ENCODE data around the gene TSPYL2. TPM values are rescaled to one million over a fixed set of nuclear protein-coding genes. Genes with fewer than 3 reads are reported as not detected.

Gene TSPYL2
- total and polyA plus RNA-seq, 5 experiments from 2014 or later: 12.7 to 174 (median 32.2) TPM

DNA sequence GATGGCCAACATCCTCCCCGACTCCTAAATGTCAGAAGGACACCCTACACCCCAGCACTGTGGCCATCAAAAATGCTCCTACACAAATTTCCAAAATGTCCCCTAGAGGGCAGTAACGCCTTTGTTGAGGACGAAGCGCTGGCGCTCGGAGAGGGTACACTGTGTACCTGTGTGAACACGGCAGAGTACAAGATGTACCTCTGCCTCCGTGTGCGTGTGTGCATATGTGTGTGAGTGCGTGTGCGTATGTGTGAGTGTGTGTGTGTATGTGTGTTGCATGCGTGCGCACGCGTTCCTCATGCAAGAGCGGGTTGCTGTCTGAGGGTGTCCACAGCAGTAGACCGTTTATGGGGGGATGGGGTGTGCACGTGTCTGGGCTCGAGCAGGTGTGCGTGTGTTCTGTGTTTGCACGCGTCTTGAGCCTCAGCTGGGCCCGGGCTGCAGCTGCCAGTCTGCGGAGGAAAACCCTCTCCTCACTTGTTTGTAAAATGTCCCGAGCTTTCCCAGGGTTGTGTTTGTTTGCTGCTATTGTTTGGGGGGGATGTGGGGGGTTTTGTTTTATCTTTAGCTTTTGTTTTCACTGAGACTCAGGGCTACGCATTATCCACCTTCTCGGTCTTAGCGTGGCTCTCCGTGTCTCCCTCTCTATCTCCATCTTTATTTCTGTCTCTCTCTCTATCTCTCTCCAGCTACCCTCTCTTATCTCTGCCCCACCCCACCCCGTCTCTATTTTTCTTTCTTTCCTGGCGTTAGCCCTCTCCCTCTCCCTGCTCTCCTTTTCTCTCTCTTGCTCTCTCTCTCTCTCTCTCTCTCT is 10.4 kb upstream of the TSPYL2 start:
- peak; percentile 35 to 86 (median 73) for DNase-seq

DNA sequence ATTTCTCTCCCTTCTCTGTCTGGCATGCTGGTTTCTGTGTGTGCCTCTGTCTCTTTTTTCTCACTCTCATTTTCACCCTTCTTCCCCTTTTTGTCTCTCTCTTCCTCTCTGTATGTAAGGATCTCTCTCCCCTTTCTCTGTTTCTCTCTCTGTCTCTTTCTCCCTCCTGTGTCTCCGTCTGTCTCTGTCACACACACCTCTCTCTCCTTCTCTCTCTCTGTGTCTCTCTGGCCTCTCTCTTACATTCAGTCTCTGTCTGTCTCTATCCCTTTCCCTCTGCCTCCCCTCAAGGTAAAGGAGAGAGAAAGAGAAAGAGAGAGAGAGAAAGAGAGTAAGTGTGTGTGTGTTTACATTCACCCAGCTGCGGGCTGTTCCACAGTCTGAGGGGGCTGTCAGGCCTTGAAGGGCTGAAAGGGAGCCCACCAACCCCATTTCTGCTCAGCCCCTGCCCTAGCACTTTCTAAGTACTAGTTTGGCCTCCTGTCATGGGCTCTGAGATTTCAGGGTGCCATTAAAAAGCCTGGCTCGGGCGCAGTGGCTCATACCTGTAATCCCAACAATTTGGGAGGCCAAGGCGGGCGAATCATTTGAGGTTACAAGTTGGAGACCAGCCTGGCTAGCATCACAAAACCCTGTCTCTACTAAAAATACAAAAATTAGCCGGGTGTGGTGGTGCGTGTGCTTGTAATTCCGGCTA is 9.6 kb upstream of the TSPYL2 start:
- Mint-ChIP-seq H3K4me1 (peaks cover 6 to 21% (median 14%) of the 10 kb centered on the region in 4 donors), H3K27me3 (no peaks in the 10 kb centered on the region), H3K9me3 (no peaks in the 10 kb centered on the region), H3K27ac (peak overlapping the region; percentile 80 to 98 (median 94)), H3K36me3 (no peaks in the 10 kb centered on the region), H3K4me3 (peak overlapping the region; percentile 85 to 94 (median 88))
- POLR2A ChIA-PET: interaction anchor here (0.6 to 3.6 kb wide), 6 partner anchors 10 to 153 kb away, joined by 3 to 49 read pairs (median 4); partner anchors contain the start of gene TSPYL2
- DNase-seq: no peak
- peak in 1 of 2 donors; percentile 5 for ATAC-seq

More for the DNA sequence above, 10.4 kb upstream of the TSPYL2 start:
- Mint-ChIP-seq H3K4me3 (peak overlapping the region; percentile 85 to 94 (median 88)), H3K27me3 (no peaks in the 10 kb centered on the region), H3K9me3 (no peaks in the 10 kb centered on the region), H3K27ac (peak overlapping the region; percentile 80 to 98 (median 94)), H3K36me3 (no peaks in the 10 kb centered on the region), H3K4me1 (peaks cover 6 to 21% (median 14%) of the 10 kb centered on the region in 4 donors)
- POLR2A ChIA-PET: interaction anchor here (0.6 to 3.6 kb wide), 6 partner anchors 11 to 350 kb away, joined by 3 to 49 read pairs (median 4); partner anchors contain the start of gene TSPYL2
- ATAC-seq: peak; percentile 87 to 91

DNA sequence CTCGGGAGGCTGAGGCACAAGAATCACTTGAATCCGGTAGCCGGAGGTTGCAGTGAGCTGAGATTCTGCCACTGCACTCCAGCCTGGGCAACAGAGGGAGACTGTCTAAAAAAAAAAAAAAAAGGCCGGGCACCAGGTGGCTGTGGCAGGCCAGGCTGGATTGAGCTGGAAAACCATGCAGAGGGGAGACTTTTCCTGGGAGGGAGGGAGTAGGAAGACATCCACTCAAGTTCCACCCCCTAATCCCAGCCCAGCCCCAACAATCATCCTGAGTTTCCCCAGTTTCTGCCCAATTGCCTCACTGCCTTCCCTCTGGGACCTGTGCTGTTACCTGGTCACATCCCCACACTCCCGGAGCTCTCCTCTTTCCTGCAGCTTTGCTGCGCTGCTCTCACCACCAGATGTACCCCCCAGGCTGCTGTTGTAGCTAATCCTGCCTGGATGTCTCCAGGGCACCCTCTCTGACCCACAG is 9.0 kb upstream of the TSPYL2 start:
- H3K27me3 Mint-ChIP-seq: no peaks in the 10 kb centered on the region
- H3K4me1 Mint-ChIP-seq: peaks cover 6 to 21% (median 14%) of the 10 kb centered on the region in 4 donors
- no peak for DNase-seq
- POLR2A ChIA-PET: interaction anchor here (0.6 to 3.6 kb wide), 3 partner anchors 10 to 19 kb away, joined by 4 to 49 read pairs (median 5); partner anchors contain the start of gene TSPYL2
- no peaks in the 10 kb centered on the region for H3K9me3 Mint-ChIP-seq
- H3K27ac Mint-ChIP-seq: peak overlapping the region; percentile 33 to 93 (median 80)
- peak overlapping the region in 7 of 10 donors; percentile 41 to 69 (median 58) for H3K4me3 Mint-ChIP-seq
- ATAC-seq: no peak
- no peaks in the 10 kb centered on the region for H3K36me3 Mint-ChIP-seq

GRCh38 chrX:53075011-53075410 is 7.2 kb upstream of the TSPYL2 start:
- Mint-ChIP-seq H3K4me1 (peaks cover 6 to 21% (median 16%) of the 10 kb centered on the region in 4 donors), H3K27me3 (no peaks in the 10 kb centered on the region), H3K27ac (peak overlapping the region in 2 of 10 donors; percentile 4 to 32), H3K36me3 (no peaks in the 10 kb centered on the region), H3K9me3 (no peaks in the 10 kb centered on the region), H3K4me3 (no peak overlapping the region)
- no peak for ATAC-seq
- no peak for DNase-seq
- POLR2A ChIA-PET: no interaction called here

GRCh38 chrX:53076671-53077070 is 5.5 kb upstream of the TSPYL2 start:
- ATAC-seq: no peak
- Mint-ChIP-seq H3K4me3 (no peak overlapping the region), H3K9me3 (no peaks in the 10 kb centered on the region), H3K27ac (peak overlapping the region in 1 of 10 donors; percentile 68), H3K27me3 (no peaks in the 10 kb centered on the region), H3K4me1 (peaks cover 6 to 27% (median 20%) of the 10 kb centered on the region in 4 donors), H3K36me3 (no peaks in the 10 kb centered on the region)
- no peak for DNase-seq
- POLR2A ChIA-PET: no interaction called here

DNA sequence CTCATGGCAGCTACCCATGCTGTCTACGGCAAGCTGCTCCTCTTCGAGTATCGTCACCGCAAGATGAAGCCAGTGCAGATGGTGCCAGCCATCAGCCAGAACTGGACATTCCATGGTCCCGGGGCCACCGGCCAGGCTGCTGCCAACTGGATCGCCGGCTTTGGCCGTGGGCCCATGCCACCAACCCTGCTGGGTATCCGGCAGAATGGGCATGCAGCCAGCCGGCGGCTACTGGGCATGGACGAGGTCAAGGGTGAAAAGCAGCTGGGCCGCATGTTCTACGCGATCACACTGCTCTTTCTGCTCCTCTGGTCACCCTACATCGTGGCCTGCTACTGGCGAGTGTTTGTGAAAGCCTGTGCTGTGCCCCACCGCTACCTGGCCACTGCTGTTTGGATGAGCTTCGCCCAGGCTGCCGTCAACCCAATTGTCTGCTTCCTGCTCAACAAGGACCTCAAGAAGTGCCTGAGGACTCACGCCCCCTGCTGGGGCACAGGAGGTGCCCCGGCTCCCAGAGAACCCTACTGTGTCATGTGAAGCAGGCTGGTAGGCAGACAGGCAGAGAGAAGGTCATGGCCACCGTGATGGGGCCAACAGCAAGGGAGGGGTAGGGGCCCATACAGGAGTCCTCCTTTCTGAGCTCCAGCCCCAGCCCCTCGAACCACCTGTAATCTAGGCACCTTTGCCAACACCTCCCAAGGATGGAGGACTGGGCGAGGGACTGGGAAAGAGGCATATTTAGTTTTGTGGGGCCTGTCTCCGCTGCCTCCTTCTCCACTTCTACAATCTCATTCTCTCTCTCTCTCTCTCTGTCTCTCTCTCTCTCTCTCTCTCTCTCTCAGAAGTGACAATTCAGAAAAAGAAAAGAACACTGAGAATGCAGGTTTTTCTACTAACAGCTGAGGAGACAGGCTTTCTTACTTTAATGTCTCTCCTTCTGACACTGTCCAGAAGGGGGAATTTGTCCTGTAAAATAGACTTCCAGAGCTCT is 4.7 kb upstream of the TSPYL2 start:
- peaks cover 0 to 2% (median 0%) of the 10 kb centered on the region in 9 donors for H3K9me3 Mint-ChIP-seq
- peak overlapping the region in 2 of 10 donors; percentile 22 to 44 for H3K27ac Mint-ChIP-seq
- no peak overlapping the region for H3K4me3 Mint-ChIP-seq
- ATAC-seq: no peak
- peaks cover 2 to 20% (median 12%) of the 10 kb centered on the region in 4 donors for H3K4me1 Mint-ChIP-seq
- H3K36me3 Mint-ChIP-seq: no peaks in the 10 kb centered on the region
- DNase-seq: no peak
- H3K27me3 Mint-ChIP-seq: peaks cover 0 to 3% (median 0%) of the 10 kb centered on the region in 5 donors
- POLR2A ChIA-PET: interaction anchor here (2.0 kb wide), 1 partner anchor 11 kb away, joined by 7 read pairs; no protein-coding TSS in a partner anchor

GRCh38 chrX:53078943-53079342 is 3.2 kb upstream of the TSPYL2 start:
- DNase-seq (no peak), ATAC-seq (no peak)
- Mint-ChIP-seq H3K9me3 (peaks cover 0 to 2% (median 0%) of the 10 kb centered on the region in 9 donors), H3K4me3 (no peak overlapping the region), H3K27ac (peak overlapping the region in 2 of 10 donors; percentile 37 to 70), H3K27me3 (peaks cover 0 to 3% (median 0%) of the 10 kb centered on the region in 5 donors), H3K4me1 (peaks cover 10 to 31% (median 21%) of the 10 kb centered on the region in 4 donors), H3K36me3 (peaks cover 0 to 6% (median 0%) of the 10 kb centered on the region in 3 donors)
- POLR2A ChIA-PET: interaction anchor here (2.0 kb wide), 1 partner anchor 10 kb away, joined by 7 read pairs; no protein-coding TSS in a partner anchor

DNA sequence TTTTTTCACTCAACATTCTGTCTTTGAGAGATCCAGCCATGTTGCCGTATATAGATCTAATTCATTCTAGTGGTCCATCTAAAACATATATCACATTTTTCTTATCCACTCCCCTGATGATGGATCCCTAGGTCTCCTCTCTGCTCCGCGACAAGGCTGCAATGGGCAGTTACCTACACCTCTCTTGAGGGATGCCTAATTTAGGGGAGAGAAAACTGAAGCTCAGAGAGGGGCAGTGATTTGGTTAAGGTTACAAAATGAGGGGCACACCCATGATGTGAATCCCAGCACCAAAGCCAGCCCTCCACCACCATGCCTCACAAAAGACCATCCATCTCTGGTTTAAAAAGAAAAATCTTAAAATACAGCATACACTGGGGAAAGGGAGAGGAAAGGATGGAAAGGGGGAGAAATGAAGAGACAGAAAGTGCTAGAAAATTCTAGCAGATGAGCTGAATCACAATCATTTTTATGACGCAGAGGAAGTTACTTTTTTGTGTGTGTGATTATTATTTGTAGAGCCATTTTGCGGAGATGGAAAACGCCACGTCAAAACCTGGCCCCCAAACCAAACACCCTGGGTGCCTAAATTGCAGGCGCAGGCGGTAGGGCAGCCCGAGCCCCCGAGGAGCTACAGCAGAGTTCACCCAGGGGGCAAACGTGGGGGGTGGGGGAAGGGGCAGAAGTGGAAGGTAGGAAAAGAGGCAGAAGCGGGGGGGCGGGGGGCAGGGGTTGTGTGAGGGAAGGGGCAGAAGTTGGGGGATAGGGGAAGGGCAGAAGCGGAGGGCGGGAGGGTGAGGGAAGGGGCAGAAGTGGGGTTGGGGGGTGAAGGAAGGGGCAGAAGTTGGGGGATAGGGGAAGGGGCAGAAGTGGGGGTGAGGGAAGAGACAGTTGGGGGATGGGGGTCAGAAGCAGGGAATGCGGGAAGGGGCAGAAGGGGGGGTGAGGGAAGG is 1.3 kb upstream of the TSPYL2 start:
- DNase-seq: peak in 6 of 10 donors; percentile 32 to 67 (median 48)
- ATAC-seq: no peak
- POLR2A ChIA-PET: interaction anchor here (0.6 to 5.0 kb wide), 6 partner anchors 8 to 1594 kb away, joined by 3 to 49 read pairs (median 8); partner anchors contain the start of gene KDM5C

GRCh38 chrX:53082773-53083616 is 828 bp downstream of the TSPYL2 start:
- DNase-seq: no peak
- H3K27me3 Mint-ChIP-seq: peaks cover 0 to 3% (median 0%) of the 10 kb centered on the region in 5 donors

More for the DNA sequence above, 1.3 kb upstream of the TSPYL2 start:
- Mint-ChIP-seq H3K4me3 (peak overlapping the region; percentile 76 to 94 (median 89)), H3K27me3 (peaks cover 0 to 3% (median 0%) of the 10 kb centered on the region in 5 donors), H3K4me1 (peaks cover 19 to 43% (median 37%) of the 10 kb centered on the region in 4 donors), H3K9me3 (peaks cover 0 to 2% (median 0%) of the 10 kb centered on the region in 9 donors), H3K27ac (peak overlapping the region; percentile 88 to 99 (median 97)), H3K36me3 (peaks cover 0 to 24% (median 6%) of the 10 kb centered on the region in 3 donors)

More at GRCh38 chrX:53082773-53083616, 828 bp downstream of the TSPYL2 start:
- peak overlapping the region; percentile 82 to 96 (median 91) for H3K4me3 Mint-ChIP-seq
- peaks cover 0 to 2% (median 0%) of the 10 kb centered on the region in 9 donors for H3K9me3 Mint-ChIP-seq
- ATAC-seq: no peak
- H3K36me3 Mint-ChIP-seq: peaks cover 0 to 37% (median 7%) of the 10 kb centered on the region in 3 donors
- POLR2A ChIA-PET: interaction anchor here (0.6 to 5.0 kb wide), 8 partner anchors 10 to 1556 kb away, joined by 5 to 49 read pairs (median 8); partner anchors contain the start of genes KDM5C and PHF8
- H3K4me1 Mint-ChIP-seq: peaks cover 20 to 58% (median 52%) of the 10 kb centered on the region in 4 donors
- peak overlapping the region; percentile 85 to 98 (median 96) for H3K27ac Mint-ChIP-seq
